Measurements from ENCODE around the gene PDE4D.

Gene PDE4D

DNA sequence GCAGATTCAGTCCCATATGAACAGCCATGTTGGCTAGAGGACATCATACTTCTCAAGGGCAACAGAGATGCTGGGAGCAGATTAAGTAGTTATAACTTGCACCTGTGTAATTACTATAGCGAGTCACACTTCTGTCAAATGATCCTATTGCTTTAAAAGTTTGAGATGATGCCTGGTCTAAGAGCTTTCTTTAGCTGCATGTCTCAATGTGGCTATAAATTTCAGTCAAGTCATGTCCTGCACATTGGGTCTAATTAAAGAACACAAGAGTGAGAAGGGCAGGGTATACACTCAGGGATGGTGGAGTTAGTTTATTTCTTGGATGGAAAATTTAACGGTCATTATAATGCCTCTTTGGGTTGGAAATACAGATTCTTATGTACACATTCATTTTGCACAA lies 753.4 kb downstream of the PDE4D start:
- no peak for DNase-seq (ENCODE audit: low spot score)

GRCh38 chr5:59139695-59140094 lies 753.8 kb downstream of the PDE4D start:
- DNase-seq (ENCODE audit: low spot score) = no peak

DNA sequence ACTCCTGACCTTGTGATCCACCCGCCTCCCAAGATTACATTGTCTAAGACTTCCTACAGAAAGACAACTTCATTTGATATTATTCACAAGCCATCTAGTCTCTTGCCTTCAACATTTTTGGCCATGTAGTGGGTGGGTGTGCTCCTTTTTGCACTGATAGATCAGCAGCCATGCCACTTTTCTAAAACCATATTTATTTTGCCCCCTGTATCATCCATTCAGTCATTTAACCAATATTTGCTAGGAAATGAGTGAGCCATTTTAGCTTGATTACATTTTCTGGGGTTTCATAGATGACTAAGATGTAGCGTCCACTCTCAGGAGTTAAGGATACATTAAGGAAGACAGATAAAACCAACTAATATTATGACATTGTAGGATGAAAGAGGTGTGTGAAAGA lies 755.0 kb downstream of the PDE4D start:
- DNase-seq (ENCODE audit: low spot score) = no peak

DNA sequence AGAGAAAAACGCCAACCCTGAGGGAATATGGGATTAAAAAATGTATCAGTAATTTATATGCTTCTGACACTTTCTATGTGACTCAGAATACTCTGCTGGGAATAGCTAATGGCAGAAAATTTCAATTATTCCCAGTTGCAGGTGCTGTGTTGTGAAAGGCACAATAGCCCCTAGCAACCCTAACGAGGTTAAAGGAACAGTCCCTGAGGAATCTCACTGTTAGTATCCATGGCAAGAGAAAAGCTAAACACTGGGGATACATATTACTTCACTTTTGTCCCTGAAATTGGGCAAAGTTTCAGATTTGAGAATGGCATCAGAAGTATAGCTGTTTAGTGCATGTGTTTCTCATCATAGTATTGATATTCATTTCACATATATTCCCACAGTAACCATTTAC lies 755.7 kb downstream of the PDE4D start:
- DNase-seq (ENCODE audit: low spot score) = no peak

DNA sequence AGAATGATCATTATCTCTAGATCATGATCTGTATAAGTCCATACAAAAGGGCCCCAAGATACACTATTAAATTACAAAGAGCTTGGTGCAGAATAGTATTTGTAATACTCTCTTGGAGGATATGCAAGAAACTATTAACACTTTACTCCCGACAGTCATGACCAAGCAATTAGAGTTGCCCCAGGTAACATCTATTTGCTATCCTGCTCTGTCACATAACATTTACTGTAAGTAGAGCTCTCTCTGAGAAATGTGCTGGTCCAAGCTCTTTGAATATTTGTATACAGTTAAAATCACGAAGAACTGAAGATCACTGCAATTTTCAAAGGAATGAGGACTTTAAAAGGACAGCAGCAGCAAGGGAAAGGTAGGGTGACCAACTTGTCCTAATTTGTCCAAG lies 757.0 kb downstream of the PDE4D start:
- DNase-seq (ENCODE audit: low spot score) = no peak

DNA sequence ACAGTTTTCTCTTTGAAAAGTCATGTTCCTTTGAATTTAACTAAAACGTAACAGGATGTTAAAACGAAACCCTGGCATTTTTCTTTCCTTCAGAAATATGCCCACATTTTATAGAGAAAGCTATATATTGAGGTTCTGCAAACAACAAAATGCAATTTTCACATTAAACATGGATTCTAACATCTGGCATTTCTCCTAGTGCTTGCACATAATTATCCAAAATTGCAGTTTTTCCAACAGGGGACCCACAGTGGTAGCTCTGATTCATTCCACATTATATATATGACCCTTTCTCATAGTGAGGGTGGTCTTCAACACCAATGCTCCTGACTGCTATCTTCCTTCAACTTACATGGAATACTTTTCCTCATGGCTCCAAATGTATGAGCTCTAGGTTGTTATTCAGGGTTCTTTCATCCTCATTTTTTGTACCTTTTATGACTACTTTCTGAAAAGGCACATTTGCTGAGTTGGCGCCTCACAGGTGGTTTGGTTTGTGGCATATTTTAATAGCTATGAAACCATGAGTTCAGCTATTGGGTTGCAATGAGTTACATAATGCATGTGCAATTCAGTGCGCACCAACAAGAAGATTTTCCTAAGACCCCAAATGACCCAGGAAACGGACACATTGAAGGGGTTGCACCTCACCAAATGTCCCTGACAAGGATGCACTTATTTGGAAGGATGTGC lies 758.9 kb downstream of the PDE4D start:
- no peak for DNase-seq (ENCODE audit: low spot score)

GRCh38 chr5:59133764-59134261 lies 759.7 kb downstream of the PDE4D start:
- DNase-seq (ENCODE audit: low spot score) = no peak

DNA sequence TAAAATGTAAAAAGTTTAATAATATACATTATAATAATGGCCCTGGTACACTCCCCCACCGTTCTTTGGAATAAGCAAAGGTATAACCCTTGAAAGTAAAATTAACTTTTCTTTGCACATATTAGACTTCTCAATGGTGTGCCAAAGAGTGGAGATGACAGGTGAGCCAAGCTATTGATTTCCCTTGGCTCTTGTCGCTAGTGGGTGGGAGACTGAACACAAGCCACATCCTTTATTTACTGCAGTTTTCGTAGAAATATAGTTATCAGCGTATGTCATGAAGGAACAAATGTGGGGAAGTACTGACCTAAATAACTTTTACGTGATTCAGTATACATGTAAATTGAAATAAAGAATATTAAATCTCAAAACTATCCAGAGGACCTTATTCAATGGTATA lies 761.4 kb downstream of the PDE4D start:
- no peak for DNase-seq (ENCODE audit: low spot score)

GRCh38 chr5:59130431-59130830 lies 763.1 kb downstream of the PDE4D start:
- no peak for DNase-seq (ENCODE audit: low spot score)

- no peak for DNase-seq (ENCODE audit: low spot score)
Observed at GRCh38 chr5:59128646-59129290, 764.8 kb downstream of the PDE4D start.

DNA sequence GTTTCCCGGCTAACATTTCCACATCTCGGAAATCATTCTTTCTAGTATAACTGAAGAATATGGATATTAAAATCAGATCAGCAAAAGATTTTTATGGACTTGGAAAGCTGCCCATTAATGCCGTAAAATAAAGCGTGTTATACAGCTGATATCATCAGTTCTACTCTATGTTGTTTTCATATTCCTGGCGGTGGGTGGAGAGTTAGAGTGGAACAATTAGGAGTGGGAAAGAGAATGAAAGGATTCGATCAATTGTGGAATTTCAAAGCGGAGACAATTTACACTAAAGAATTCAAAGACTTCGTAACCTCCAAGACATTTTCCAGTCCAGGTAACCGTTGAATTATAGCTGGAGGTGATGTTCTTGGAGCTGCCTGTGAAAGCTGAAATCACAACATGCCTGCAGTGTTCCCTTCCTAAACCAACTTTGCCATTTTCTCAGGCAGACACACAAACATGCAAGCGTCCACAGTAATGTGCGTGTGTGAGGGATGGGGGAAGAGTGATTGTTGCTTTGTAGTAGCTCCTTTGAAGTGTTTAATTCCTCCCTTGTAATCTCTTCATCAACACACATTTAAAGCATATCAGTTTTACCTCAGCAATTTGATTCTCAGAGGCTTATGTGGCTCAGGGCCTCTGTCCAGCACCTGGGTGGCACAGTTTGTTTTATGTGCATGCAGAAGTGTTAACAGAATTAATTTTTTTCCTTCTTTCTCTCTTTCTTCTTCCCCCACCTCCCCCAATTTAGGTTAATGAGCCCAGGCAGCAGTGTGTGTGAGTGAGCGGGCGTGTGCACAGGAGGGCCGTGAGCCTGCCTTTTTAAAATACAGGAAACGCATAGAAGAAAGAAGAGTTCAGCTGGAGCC lies 766.6 kb downstream of the PDE4D start:
- DNase-seq (ENCODE audit: low spot score) = no peak

DNA sequence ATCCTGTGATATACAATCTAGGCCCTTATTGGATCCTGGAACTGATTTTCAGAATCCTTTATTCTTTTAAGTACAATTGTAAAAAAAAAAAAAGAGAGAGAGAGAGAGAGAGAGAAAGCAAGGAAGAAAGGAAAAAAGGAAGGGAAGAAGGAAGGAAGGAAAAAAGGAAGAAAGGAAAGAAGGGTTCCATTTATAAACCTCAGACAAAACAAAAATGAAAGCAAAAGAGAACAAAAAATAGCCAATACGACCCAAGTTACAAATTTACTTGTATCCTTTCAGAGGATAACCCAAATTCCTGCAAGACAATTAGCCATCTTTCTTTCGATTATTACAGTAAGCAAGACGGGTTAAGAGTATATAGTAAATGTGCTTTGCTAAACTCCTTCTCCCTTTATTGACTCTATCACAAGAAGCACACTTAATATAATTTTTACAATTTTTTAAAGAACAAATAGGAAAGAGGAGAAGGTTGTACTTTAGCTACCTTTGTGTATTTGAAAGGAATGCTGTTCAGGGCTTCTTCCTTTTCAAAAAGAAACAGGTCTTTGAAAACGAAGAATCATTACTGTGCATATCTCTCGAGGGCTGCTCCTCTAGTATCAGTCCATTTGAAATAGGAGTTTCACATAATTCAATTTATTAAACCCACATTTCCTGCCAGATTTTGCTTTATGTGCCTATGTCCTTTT lies 767.4 kb downstream of the PDE4D start:
- DNase-seq (ENCODE audit: low spot score) = no peak

- DNase-seq (ENCODE audit: low spot score) = no peak
Observed at GRCh38 chr5:59125011-59125961, 768.2 kb downstream of the PDE4D start.

DNA sequence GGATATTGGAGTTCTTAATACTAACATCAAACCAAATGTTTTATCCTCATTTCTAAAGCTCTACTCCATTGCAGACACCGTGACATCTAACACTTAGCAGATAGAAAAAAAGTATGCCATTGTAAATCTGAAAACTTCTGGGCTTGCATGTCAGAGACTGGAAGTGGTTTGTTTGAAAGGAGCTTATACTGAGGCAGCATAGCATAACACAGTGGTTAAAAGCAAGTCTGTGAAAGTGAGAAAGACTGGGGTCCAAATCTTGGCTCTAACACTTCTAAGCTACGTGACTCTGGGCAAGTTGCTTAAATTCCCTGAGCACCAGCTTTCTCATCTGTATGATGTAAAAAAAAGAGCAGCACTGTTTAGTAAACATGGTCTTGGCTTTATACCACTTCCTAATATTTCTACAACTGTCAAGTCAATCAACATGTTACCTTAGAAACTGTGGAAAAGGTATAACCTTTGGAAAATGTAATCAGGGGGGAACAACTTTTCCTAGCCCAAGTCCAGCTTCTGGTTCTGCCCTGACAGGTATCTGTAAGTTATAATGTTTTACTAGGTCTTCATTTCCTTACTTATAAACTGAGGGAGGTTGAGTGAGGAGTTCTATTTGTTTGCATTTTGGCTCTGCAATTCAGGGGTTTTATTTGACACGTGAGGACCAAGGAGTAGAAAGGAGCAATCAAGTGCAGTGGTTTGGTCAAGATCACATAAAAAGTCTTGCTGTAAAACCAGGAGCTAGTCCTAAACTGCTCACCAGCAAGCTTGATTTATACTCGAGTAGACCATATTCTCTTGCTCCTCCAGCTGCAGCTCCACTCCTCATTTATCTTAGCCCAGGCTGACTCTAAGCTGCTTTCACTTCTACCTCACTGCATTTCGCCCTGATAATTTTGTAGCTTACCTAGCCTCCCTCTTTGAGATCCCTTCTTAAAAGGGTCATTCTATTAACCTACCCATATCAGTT lies 769.6 kb downstream of the PDE4D start:
- no peak for DNase-seq (ENCODE audit: low spot score)

DNA sequence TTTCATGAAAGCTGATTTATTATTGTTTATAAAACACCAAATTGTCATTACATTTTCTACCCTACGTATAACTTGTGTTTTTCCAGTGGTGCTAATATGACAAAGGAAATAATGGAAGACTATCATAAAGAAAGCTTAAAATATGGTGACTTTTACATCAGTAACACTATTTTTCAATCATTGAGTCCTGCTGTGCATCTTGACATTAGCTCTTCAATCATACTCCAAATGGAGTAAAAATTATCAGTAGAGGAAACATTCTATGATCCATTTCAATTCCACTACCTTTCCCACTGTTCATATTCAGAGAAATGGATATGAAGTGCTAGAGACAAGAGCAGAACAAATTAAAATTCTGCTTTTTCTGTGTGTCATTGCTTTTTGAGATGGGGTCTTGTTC lies 774.0 kb downstream of the PDE4D start:
- DNase-seq (ENCODE audit: low spot score) = no peak

DNA sequence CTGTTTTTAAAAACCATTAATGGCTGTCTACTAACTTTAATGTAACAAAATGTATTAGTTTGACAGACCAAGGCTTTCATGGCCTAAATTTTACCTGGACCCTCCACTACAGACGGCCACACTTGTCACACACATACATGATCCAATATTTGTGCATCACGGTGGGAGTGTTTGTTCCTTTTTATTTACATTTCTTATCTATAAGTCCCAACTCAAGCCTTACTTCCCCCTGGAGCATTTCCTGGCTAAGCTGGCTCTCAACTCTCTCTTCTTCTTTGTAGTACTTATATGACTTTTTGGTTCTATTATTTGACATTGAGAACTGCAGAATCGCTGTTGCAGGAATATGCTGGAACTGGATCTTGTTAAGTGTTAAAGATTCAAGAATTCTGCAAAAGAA lies 776.2 kb downstream of the PDE4D start:
- no peak for DNase-seq (ENCODE audit: low spot score)

DNA sequence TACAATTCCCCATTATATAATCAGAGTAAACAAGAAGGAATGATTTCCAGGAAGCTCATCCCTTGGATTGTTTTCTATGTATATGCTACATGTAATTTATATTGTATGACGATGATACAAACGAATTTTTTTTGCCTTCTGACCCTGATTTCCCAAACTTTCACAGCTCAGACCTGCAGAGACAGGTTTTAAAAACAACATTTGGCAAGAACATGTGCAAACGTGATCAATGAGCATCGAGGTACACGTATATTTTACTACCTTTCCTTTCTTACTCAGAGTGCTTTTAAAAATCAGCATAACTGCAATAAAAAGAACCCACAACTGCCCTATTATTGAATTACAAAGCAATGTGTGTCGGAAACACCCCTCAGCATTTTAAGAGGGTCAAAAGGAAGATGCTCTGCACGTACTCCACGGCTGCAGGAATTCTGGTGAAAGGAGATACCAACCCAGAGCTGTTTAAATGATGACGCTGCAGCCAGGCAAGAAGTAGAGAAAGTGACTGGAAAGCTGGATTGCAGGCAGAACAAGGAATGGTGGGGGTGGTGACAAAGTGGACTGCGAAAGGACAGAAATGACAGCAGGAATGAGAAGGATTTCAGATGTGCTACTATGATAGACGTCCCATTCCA lies 777.2 kb downstream of the PDE4D start:
- no peak for DNase-seq (ENCODE audit: low spot score)

DNA sequence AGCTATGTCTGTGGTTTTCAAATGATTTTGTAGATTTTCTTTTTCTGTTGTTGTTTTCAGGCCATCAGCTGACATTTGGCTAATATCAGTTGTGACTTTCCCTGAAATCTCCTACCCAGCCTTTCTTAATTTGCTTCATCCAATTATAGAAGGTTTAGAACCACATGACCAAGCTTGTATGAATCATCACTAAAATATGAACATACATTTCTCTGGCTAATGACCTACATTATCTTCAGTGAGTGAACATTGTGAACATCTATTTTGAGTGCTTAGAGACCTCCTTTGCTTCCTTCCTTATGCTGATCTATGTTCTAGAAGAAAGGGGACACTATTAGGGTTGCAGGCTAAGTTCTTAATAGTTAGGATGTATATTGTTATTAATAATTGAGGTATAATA lies 778.2 kb downstream of the PDE4D start:
- DNase-seq (ENCODE audit: low spot score) = no peak

DNA sequence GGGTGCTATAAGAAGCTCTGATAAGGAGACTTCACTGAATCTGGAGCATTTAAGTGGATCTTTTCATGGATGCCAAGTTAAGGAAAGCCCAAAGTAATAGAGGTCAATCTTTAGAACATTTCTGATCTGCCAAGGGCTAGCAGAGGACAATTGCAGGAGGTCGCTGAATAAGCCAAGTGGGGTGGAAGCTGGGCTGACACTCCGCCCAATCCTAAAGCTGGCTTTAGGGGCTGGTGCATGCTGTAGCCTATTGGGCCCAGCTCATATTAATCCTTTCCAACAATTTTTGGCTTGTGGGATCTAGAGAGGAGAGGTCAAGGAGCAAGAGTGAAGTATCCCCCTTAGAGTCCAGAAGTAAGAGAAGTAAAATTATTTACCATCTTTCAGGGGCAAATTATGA lies 784.1 kb downstream of the PDE4D start:
- no peak for DNase-seq (ENCODE audit: low spot score)

Measured in hematopoietic multipotent progenitor cell treated with erythropoietin and hydrocortisone succinate and interleukin-3 and kit ligand, for 15 days (in vitro differentiated cells).